WI38 (cell line): ENCODE data around the gene VPS35.

Source experiments
- H3K4me3 ChIP-seq: 2 replicates; pipeline ENCODE4 v1.5.1; 2011; ENCODE audit warnings: low read depth, mild to moderate bottlenecking, control low read depth, low read length
- CTCF ChIP-seq: IDR thresholded peaks from 2 replicates; pipeline ENCODE4 v1.5.1; 2012; ENCODE audit warnings: low read depth, mild to moderate bottlenecking, control low read depth, low read length

The VPS35 gene

DNA sequence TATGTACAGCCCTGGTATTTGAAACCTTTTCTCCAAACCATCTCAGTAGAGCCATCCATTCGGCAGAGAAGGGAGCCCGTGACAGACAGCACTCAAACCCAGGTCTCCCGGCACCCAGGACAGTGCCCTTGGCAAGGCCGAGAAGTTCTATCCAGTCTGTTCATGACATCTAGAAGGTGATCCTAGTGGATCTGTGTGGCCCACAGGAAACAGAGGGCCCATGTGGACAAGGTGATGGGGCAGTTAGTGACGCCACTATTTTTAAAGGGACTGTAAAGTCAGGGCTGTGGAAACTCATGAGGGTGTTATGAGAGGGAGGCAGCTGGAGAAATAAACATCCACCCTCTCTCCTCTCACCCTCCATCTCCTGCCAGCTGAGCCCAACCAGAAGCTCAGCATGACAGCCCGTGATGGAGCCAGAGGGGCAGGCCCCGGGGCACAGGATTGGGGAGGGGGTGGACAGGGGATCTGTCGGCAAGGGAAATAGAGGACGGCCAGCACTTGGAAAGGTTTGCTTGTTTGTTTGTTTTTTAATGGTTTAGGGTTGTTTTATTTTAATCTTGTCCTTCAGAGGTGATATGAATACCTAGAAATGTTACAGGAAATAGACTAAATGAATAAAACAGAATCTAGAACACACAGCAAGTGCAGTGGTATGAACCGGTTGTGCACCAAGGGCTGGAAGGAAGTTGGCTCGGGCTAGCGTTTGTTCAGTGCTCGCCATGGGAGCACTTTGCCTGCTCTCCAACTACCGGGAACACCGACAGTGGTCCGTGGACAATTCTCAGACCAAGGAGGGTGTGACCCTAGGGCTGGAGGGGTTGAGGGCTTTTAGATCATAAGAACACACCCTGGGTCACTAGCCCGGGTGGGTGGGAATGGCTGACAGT is 42.1 kb upstream of the VPS35 start:
- TF ChIP-seq CTCF, result no peak
- H3K4me3 ChIP-seq, result no peak overlapping the region

GRCh38 chr16:46730126-46730525 is 41.1 kb upstream of the VPS35 start:
- no peak overlapping the region for H3K4me3 ChIP-seq
- TF ChIP-seq CTCF, result no peak

DNA sequence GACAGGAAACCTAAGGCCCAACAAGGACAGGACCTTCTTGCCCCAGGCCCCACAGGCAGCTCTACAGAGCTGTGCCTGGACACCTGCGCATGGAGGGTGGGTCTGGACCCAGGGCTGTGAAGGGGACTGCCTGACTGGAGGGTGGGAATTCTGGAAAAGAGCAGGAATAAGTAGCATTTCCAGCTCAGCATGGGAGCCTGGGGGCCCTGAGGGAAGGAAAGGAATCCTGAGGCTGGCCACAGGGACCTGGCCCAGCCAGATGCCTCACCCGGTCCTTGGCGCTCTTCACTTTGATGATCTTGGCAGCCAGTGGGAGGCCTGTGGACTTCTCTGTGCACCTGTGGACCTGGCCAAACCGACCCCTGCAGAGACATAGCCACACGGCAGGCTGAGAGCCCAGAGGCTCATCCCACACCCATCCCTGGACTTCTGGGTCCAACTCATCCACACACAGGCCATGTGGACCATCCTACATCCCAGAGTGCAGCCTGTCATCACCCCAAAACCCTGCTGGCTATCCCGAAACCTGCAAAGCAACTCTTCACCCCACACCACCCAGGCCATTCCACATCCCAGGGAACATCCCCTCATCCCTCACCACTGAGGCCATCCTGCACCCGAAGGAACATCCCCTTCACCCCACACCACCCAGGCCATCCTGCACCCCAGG is 40.5 kb upstream of the VPS35 start:
- no peak for TF ChIP-seq CTCF
- H3K4me3 ChIP-seq, result no peak overlapping the region

DNA sequence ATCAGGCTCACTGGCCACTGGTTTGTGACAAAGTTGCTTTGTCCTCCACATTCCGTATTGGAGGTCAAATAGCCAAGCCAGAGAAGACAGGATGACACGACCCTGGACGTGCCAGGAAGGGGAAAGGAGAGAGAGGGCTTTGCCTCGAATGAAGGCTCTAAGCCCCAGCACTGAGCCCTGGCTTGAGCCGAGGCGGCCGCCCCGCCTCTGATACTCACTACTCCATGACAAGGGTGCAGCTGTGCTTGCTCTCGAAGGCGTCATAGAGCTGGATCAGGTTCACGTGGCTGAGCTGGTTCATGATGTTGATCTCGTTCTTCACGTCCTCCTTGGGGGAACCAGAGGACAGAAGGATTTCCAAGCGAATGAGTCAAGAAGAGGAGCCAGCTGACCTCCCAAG is 39.8 kb upstream of the VPS35 start:
- TF ChIP-seq CTCF, result no peak
- H3K4me3 ChIP-seq, result no peak overlapping the region

- no peak for TF ChIP-seq CTCF
- H3K4me3 ChIP-seq, result no peak overlapping the region
Observed at GRCh38 chr16:46727630-46728029, 38.7 kb upstream of the VPS35 start.

GRCh38 chr16:46727184-46727583 is 38.2 kb upstream of the VPS35 start:
- no peak overlapping the region for H3K4me3 ChIP-seq
- TF ChIP-seq CTCF, result no peak

DNA sequence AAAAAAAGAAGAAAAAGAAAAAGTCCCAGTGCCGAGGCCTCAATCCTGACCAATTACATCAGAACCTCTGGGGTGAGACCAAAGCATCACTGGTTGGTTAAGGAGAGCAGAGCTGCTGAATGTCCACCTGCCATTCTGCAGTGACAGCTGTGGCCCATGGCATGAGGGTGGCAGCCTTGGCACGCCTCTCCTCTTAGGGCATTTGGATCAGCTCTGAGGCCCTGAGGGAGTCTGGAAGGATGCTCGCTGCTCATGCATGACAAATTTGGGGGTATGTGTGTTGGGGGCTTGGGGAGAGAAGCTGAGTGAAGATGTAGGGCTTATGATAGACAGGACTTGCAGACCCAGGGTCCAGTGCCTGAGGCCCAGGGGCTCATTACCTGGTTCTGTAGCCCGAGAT is 32.9 kb upstream of the VPS35 start:
- no peak overlapping the region for H3K4me3 ChIP-seq
- TF ChIP-seq CTCF, result no peak
